ENCODE results near the gene SGCG. TPM values are rescaled to one million over a fixed set of nuclear protein-coding genes. Genes with fewer than 3 reads are reported as not detected.
"Not testable (repeated sequence)": the region's sequence is repeated elsewhere in the genome, so short reads cannot be mapped to it uniquely, and the experiment has no call there.

The SGCG gene
- total and polyA plus RNA-seq, 8 donors, result 0.14 to 0.25 (median 0.15) TPM; not detected in 5

DNA sequence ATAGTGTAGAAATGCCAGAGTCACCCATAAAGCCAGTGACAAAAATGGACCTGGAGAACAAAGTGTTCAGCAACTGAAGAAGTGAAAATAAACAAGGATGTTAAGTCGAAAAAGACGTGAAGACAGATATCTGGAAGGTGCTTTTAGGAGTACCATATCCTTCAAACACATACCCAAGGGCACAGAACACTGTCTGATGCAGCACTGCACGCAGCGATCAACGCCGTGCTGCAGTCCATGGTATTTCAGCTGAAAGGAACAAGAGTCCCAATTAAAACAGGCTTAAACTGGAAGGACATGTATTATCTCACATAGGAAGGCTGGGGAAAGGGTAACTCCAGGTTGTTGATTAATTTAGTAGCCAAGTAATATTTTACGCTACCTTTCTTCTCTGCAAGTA lies 108.2 kb downstream of the SGCG start:
- no peaks in the 10 kb centered on the region for H3K4me1 ChIP-seq
- H3K36me3 ChIP-seq, result no peaks in the 10 kb centered on the region
- DNase-seq (no peak), ATAC-seq (no peak), FAIRE-seq (no peak)
- no peaks in the 10 kb centered on the region for H3K9me3 ChIP-seq
- no peak overlapping the region for H3K27ac ChIP-seq
- no peaks in the 10 kb centered on the region for H3K27me3 ChIP-seq
- intact Hi-C loops (cut with DNase I), result no loop called here
- TF ChIP-seq, protein P1, sequence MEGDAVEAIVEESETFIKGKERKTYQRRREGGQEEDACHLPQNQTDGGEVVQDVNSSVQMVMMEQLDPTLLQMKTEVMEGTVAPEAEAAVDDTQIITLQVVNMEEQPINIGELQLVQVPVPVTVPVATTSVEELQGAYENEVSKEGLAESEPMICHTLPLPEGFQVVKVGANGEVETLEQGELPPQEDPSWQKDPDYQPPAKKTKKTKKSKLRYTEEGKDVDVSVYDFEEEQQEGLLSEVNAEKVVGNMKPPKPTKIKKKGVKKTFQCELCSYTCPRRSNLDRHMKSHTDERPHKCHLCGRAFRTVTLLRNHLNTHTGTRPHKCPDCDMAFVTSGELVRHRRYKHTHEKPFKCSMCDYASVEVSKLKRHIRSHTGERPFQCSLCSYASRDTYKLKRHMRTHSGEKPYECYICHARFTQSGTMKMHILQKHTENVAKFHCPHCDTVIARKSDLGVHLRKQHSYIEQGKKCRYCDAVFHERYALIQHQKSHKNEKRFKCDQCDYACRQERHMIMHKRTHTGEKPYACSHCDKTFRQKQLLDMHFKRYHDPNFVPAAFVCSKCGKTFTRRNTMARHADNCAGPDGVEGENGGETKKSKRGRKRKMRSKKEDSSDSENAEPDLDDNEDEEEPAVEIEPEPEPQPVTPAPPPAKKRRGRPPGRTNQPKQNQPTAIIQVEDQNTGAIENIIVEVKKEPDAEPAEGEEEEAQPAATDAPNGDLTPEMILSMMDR (IDR thresholded peaks at IDR 0.05), result no peak
- WGBS, 2 donors, result 53 to 72% methylated on average over 7 of the region's 7 CpGs
- no peak overlapping the region for H3K4me3 ChIP-seq

- no peaks in the 10 kb centered on the region for H3K4me1 ChIP-seq
- no peak for ATAC-seq
- TF ChIP-seq, protein P1 (IDR thresholded peaks at IDR 0.05), result no peak
- no peaks in the 10 kb centered on the region for H3K27me3 ChIP-seq
- intact Hi-C loops (cut with DNase I), result no loop called here
- WGBS, 2 donors, result 41% methylated on average over 5 of the region's 5 CpGs
- no peaks in the 10 kb centered on the region for H3K36me3 ChIP-seq
- H3K4me3 ChIP-seq, result no peak overlapping the region
- no peak for DNase-seq
- no peak for FAIRE-seq
- H3K9me3 ChIP-seq, result no peaks in the 10 kb centered on the region
- no peak overlapping the region for H3K27ac ChIP-seq
Measured at GRCh38 chr13:23289917-23290357, 109.2 kb downstream of the SGCG start.

DNA sequence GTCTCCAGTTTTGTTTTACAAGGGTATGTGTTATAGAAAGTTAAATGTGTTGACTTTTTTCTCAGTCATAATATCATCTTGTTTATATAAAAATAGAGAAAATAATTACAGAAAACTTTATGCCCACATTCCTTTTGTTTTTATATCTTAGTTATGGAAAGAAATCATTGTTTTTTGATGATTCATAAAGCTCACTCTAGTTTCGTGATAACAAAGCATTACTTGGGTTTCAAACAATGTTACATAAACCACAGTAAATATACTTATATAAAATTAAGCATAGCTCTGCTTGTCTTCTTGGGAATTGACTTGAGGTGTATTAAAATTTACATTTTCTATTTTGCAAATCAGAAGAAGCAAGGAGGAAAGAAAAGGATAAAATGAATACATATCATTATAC lies 111.8 kb downstream of the SGCG start:
- Histone ChIP-seq H3K36me3 (no peaks in the 10 kb centered on the region), H3K27ac (no peak overlapping the region), H3K9me3 (no peaks in the 10 kb centered on the region), H3K4me1 (no peaks in the 10 kb centered on the region), H3K27me3 (no peaks in the 10 kb centered on the region), H3K4me3 (no peak overlapping the region)
- TF ChIP-seq, protein P1 (IDR thresholded peaks at IDR 0.05), result no peak
- ATAC-seq (no peak), DNase-seq (no peak), FAIRE-seq (no peak)
- intact Hi-C loops (cut with DNase I), result no loop called here
- WGBS, 2 donors, result 55 to 70% methylated on average over 1 of the region's 1 CpG

- H3K36me3 ChIP-seq; H3K27me3 ChIP-seq; FAIRE-seq; ATAC-seq; H3K4me3 ChIP-seq; intact Hi-C loops (cut with DNase I); DNase-seq; H3K4me1 ChIP-seq; H3K27ac ChIP-seq; H3K9me3 ChIP-seq: not testable (repeated sequence)
- 76% methylated on average over 6 of the region's 6 CpGs for WGBS, 2 donors
Measured at GRCh38 chr13:23314837-23315236, 134.1 kb downstream of the SGCG start.

DNA sequence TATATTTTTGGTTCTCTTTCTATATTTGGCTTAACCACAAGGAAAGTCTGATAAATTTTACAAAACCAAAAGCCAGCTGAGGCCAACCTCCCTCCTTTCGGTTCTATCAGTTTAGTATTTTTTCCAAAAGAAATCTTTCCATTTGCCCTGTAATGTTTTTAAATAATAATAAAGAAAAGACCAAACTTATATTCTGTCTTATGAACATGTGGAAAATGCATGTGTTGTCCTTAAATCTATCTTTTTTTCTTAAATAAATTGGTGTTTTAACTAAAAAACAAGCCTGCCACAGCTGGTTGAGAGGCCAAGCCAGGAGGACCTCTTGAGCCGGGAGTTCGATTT lies 139.1 kb downstream of the SGCG start:
- TF ChIP-seq, protein P1 (IDR thresholded peaks at IDR 0.05), result no peak
- intact Hi-C loops (cut with DNase I), result no loop called here
- Histone ChIP-seq H3K27ac (no peak overlapping the region), H3K27me3 (no peaks in the 10 kb centered on the region), H3K4me1 (no peaks in the 10 kb centered on the region), H3K9me3 (no peaks in the 10 kb centered on the region), H3K36me3 (no peaks in the 10 kb centered on the region), H3K4me3 (no peak overlapping the region)
- ATAC-seq, result no peak
- no peak for FAIRE-seq
- WGBS, 2 donors, result 77 to 85% methylated on average over 3 of the region's 3 CpGs
- no peak for DNase-seq
